ENCODE results near the gene ARHGAP45.

ARHGAP45 gene

DNA sequence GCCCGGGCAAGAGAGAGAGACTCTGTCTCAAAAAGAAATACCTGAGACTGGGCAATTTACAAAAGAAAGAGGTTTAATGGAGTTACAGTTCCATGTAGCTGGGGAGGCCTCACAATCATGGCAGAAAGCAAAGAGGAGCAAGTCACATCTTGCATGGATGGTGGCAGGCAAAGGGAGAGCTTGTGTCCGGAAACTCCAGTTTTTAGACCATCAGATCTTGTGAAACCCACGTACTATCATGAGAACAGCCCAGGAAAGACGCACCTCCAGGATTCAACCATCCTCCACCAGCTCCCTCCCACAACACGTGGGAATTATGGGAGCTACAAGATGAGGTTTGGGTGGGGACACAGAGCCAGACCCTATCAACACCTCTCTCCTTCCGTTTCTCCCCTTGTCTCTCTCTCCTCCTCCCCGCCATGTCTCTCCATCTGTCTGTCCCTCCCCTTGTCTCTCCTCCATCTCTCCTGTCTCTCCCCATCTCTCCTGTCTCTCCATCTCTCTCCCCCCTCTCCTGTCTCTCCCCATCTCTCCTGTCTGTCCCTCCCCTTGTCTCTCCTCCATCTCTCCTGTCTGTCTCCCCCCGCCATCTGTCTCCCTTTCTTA is 18.2 kb downstream of the ARHGAP45 start:
- in situ Hi-C loops (cut with MboI; ENCODE audit: low sequenced_read_pairs) = no loop called here

DNA sequence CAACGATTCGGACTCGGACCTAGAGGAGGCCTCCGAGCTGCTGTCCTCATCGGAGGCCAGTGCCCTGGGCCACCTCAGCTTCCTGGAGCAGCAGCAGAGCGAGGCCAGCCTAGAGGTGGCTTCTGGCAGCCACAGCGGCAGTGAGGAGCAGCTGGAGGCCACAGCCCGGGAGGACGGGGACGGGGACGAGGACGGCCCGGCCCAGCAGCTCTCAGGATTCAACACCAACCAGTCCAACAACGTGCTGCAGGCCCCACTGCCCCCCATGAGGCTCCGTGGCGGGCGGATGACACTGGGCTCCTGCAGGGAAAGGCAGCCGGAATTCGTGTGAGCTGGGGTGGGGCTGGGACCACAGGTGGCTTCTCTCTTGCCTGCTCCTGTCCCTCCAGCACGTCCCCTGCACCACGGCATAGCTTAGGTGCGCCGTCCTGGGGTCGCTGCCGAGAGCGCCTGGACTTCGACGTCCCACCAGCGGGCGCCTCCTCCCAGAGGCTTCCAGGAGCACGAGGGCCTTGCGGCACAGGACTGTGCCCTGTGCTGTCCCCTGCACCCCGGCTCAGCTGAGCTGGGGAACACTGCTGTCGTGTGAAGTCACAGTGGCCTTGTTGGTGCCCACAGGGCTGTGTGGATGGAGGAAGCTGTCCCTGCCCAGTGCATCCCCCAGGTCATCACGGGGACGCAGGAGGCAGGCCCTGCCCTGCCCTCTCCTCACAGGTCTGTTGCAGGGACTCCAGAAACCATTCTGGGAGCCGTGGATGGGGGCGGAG is 18.9 kb downstream of the ARHGAP45 start:
- in situ Hi-C loops (cut with MboI; ENCODE audit: low sequenced_read_pairs) = no loop called here

DNA sequence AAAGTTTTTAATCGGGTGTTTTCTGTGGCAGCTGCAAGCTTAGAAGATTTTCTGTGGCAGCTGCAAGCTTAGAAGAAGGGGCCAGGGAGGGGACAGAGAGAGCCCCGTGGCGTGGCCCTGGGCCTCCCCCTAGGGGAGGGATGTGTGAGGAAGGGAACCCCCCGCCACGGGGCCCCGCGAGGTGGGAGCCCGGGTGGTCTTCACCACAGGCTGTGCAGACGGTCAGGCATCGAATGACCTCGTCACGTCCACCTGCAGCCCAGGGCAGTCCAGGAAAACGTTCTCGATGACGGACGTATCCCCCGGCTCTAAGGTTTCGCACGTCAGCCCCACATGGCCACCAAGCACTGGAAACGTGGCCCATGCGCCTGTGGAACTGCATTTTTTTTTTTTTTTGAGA is 19.6 kb downstream of the ARHGAP45 start:
- in situ Hi-C loops (cut with MboI; ENCODE audit: low sequenced_read_pairs) = no loop called here

DNA sequence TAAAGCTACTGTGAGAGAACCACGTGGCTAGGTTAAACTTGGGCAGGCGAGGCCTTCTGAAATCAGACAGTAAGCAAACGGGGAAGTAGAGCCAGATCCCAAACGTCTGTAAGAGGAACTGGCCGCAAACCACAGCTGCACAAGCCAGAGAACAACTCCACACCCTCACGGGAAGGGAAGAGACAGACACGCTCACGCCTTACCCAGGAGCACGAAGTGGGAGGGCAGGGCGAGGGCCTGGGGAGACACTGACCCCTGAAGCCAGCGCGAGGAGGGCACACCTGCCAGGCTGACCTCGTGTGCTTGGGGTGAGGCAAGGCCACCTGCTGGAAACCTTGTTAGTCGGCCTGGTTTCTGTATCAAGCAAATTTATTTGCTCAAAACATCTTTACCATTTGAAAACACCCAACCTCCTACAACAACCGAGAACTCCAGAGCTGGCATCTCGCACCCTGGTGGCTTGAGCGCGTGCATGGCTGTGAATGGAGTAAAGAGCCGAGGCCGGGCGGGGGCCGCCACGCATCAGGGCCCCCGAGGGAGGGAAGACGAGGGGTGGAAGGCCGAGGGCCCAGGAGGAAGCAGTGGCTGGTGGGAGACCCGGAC is 20.9 kb downstream of the ARHGAP45 start:
- in situ Hi-C loops (cut with MboI; ENCODE audit: low sequenced_read_pairs) = no loop called here

DNA sequence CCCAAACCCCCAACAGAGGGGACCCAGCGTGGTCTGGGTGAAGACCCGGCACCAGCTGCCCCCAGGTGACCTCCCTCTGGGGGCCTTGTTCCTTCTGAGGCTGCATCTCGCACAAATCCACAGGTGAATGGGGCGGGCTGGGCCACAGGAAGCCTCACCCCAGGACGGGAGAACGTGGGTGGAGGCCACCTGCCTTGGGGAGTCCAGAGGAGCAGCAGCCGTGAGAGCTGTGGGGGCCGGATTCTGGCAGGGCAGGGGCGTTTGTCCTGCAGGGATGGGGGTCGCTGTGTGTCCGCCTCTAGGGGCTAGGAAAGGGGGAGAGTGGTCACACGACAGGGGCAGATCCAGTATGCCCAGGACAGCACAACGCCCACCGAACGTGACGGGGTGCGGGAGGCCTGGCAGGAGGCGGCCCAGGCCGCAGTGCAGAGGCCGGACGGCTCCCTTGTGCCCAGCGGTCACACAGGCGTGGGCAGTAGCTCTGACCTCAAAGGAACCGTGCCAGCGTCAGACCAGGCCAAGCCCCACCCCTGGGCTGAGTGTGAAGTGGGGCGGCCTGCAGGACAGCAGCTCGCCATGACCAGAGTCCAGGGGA is 21.5 kb downstream of the ARHGAP45 start:
- in situ Hi-C loops (cut with MboI; ENCODE audit: low sequenced_read_pairs) = no loop called here

DNA sequence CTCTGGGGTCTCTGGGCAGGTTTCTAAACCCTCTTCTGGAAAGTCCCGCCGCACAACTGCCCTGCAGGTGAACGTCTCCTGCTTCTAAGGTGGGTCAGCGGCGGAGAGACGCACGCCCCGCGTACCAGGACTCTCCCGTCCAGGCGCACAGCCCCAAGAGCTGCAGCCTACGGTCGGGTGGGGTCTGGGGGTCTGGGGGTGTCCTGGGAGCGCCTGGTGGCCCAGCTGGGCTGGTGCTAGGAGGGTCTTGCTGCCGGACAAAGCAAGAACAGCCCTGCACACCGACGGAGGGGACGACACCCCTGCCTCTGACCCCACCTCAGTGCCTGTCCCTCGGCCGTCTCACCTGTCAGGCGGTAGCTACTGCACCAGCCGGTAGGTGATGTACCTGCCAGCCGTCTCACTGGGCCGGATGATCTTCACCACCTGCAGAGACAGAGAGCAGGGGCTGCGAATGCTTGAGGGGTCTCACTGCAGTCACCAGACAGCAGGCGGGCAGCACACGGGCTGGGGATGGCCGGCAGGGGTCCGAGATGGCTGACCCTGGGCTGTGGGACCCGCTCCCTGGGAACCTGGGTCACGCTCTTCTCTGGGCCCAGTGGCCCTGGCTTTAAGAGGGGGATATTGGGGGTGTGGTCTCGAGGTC is 22.3 kb downstream of the ARHGAP45 start:
- in situ Hi-C loops (cut with MboI; ENCODE audit: low sequenced_read_pairs) = no loop called here

DNA sequence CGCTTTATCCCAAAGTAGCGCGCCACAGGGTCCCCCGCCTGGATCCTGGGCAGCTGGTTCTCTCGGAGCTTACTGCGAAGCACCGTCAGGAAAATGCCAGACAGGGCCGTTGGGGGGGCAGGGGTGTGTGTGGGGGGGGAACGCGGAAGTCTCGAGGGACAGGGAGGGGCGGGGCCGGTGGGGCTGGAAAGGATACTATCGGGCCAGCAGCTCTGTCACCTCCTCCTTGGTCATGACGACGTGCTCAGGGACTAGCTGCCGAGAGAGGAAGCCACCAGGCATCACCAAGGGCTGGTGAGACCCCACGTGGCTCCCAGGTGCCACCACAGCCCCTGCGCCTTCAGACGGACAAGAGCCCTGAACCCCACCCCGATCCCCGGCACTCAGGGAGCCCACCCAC is 22.9 kb downstream of the ARHGAP45 start:
- in situ Hi-C loops (cut with MboI; ENCODE audit: low sequenced_read_pairs) = no loop called here

DNA sequence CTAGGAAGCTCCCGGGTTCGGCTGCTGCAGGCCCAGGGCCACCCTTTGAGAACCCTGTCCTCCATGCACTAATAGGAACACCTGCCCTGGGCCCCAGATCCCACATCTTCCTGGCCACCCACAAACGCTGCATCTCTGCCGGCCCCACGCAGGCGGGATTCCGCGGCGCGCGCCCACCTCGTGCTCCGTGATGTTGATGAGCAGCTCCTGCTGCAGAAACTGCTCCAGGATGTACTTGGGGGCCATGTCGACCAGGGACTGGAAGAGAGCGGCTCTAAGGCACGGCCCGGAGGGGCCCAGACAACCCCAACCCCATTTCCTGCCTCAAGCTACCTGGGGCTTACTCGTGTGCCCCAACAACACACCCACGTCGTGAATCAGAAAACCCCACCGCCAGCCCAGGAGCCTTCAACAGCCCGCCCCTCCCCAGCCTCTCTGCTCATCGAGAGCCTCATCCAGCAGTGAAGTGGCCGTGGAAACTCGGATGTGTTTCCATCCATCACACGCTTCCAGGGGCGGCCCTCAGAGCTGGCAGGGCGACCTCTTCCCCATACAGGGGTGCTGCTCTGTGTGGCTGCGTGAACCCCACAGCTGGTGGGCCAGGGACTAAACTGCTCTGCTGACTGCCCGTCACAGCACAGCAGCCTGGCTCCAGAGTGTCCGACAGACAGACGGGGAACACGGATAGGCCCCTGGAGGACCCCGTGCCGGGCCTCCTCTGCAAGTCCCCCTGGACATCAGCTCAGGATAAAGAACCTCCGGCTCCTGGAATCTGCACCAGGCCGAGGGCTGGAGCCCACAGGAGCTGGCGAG is 24.0 kb downstream of the ARHGAP45 start:
- in situ Hi-C loops (cut with MboI; ENCODE audit: low sequenced_read_pairs) = no loop called here

DNA sequence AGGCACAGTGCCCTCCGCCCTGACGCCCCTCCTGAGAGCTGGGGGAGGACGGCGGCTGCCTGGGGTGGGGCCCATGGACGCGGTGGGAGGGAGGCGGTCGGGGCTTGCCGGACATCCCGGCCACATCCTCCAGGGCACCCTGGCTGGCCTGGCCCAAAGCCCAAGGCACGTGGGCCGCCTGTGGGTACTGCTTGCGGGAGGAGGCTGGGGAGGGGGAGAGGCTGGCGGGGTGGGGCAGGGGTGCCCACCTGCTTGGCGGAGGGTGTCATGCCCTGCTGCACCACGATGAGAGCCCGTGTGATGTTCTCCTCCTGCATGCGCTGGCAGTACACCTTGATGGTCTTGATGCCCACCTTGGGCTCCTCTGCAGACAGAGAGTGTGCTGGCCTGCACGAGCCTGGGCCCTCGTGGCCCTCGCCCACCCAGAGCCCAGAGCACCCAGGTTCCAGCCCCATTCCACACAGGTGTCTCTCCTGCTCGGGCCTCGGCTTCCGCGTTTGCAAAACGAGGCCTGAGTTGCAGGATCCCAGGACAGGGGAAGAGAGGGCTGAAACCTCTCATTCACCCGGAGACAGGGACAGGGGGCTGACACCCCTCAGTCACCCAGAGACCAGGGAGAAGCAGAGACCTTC is 24.7 kb downstream of the ARHGAP45 start:
- in situ Hi-C loops (cut with MboI; ENCODE audit: low sequenced_read_pairs) = no loop called here

DNA sequence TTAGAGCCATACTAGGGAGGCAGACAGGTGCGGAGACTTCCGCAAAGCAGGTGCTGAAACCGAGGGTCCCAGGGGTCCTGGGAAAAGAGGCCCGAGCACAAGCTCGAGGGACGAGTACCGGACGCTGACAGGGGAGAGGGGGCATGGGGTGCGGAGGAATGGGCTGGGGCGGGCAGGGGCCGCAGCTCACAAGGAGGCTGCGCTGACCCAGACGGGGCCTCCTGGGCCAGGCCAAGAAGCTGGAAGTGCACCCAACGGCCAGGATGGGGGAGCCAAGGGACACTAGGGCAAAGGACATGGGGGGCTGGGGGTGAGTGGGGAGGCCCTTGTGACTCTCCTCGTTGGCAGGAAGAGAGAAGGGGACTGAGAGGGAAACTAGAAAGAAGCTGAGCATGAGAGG is 26.4 kb downstream of the ARHGAP45 start:
- in situ Hi-C loops (cut with MboI; ENCODE audit: low sequenced_read_pairs) = no loop called here

DNA sequence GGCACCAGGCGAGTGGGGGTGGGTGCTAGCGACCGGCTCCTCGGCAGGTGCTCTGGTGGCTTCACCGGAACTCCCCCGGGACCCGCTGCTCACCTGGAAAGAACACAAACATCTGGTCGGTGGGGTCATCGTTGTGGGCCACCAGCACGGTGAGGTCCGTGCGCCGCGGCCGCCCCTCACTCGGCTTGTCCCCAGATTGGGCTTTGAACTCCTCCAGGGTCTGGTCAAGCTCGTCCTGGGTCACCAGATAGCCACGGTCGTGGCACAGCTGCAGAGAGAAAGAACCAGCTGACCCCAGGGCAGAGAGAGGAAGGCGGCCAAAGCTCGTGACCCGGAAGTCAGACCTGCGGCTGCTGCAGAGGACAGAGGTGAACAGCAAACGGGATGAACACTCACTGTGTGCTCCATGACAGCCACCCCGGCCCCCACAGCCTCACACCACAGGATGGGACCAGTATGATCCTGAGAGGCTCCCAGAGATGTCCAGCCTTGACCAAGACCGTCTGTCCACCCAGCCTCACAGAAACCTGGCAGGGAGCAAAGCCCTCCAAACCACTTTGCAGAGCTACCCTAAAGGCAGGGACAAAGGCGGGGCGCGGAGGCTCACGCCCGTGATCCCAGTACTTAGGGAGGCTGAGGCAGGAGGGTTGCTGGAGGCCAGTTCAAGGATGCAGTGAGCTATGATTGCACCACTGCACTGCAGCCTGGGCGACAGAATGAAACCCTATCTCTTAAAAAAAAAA is 27.0 kb downstream of the ARHGAP45 start:
- in situ Hi-C loops (cut with MboI; ENCODE audit: low sequenced_read_pairs) = no loop called here

DNA sequence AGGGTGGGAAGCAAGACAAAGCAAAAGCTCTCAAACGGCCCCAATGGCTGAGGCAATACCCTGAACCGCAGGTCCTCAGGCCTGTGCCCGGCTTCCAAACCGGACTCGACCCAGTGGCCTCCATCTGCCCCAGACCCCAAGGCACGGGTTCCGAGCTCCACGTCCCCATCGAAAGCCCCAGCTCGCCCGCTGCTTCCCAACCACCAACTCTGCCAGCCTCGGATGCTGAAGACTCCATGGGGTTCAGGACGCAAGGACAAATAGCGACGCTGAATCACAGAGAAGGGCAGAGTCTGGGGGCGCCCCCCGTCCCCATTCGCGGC is 27.6 kb downstream of the ARHGAP45 start:
- in situ Hi-C loops (cut with MboI; ENCODE audit: low sequenced_read_pairs) = no loop called here

DNA sequence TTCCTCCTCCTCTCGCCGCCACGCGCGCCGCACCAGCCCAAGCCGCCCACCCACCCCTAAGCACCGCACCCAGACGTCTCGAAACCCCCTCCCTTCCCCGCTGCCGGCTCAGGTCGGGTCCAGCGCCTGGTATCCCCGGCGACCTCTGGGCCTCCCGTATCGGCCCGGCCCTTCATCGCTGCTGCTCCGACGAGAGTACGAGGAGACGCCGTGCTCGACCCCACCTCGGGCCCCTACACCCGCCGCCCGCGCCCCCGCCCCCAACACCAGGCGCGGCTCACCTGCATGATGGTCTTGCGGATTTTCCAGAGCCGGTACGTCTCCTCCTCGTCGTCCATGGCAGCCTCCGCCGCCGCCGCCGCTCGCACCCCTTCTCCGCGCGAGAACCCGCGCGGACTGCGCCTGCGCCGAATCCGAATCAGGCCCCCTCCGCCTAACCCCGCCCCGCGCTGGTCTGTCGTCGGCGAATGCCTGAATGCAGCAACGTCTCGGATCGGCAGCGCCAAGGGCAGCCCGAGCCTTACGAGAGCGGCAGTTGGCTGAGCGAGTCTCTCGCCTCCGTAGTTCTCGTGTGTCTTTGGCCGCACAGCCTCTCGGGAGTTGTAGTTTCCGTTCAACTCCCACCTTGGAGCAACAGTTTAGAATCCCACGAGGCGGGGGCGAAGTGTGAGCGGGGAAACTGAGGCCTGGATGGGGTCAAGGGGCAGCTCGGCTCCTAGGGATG is 28.2 kb downstream of the ARHGAP45 start, which contains the start of gene POLR2E:
TSS of gene POLR2E (minus strand) at position 398 of the 724 bp plus-strand sequence. CDS start at position 338, 60 bp downstream.
- in situ Hi-C loops (cut with MboI; ENCODE audit: low sequenced_read_pairs) = no loop called here

DNA sequence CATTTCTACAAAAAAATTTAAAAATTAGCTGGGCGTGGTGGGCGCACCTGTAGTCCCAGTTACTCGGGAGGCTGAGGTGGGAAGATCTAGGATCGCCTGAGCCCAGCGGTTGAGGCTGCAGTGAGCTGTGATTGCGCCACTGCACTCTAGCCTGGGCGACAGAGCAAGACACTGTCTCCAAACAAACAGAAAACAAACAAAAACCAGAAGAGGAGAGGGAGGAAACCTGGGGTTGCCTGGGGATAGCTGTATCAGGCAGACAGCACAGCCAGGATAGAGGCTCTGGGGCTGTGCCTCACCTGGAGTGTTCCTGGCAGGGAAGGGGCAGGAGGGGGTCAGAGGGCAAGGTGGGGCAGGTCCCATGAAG is 30.8 kb downstream of the ARHGAP45 start:
- in situ Hi-C loops (cut with MboI; ENCODE audit: low sequenced_read_pairs) = no loop called here

DNA sequence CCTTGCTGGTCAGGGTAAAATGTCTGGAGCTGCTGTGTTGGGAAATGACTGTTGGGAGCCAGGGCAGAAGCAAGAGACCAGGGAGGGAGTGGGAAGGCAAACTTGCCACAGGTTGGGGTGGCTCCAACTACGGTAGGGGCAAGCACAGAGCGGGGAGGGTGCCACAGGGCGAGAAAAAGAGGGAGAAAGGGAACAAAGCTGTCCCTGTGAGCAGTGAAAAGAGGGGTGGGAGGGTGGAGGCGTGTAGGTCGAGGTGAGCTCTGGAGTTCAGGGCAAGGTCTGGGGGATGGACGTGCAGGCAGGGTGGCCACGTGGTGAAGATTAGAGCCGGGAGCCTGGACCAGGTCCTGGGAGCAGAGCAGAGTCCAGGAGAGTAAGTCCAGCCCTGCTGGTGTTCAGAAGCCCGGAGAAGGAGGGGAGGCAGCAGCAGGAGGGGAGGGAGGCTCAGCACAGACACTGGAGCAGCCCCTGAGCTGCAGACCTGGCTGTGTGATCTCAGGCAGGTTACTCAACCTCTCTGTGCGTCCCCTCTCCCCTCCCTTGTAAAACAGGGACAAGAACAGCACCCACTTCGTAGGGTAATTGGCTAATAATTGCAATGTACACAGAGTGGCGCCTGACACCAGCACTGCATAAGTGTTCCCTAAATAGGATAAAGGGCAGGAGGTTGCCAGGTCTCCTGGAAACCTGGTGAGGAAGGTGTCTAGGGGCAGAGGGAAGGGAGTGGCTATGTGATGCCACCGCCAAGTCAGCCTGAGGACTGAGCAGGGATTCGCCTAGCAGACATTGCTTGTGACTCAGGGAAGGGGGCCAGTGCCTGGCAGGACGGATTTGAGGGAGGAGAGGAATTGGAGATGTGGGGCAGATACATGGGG is 31.4 kb downstream of the ARHGAP45 start:
- in situ Hi-C loops (cut with MboI; ENCODE audit: low sequenced_read_pairs) = no loop called here

DNA sequence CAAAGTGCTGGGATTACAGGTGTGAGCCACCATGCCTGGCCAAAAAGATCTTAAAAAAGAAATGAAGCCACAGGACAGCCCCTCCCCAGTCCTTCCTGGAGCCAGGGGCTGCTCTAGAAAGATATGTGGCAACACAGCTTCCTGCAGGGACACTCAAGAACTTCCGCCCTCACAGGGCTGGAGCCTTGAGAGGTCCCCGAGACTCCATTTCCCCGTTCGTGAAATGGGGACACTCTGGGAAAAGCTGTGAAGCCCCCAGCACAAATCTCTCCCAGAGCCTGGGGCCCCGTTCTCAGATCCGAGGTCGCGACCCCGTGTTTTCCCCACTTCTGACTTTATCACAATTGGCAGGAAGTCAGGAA is 34.4 kb downstream of the ARHGAP45 start:
- in situ Hi-C loops (cut with MboI; ENCODE audit: low sequenced_read_pairs) = no loop called here

DNA sequence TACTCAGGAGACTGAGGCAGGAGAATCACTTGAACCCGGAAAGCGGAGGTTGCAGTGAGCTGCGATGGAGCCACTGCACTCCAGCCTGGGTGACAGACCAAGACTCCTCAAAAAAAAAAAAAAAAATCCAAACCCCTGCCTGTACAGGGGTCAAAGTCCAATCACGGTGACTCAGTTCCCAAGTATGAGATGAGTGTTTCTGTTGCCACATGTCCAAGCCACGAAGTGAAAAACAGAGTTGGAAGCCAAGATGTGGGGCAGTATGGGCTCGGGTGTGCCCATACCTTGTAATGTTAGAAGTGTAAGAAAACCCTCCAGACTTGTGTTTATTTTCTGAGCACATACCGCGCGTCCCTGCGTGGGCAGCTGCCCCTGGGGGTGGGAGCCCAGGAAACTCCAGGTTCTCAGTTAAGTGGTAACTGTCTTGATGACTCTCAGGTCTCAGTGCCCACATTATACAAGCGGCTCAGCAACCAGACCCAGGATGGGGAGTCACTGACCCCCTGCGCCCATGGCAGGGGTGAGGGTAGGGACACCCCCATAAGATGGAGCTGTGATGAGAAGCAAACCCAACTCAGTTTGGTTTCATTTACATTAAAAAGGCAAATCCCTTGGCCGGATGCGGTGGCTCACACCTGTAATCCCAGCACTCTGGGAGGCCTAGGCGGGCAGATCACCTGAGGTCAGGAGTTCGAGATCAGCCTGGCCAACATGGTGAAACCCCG is 35.6 kb downstream of the ARHGAP45 start:
- in situ Hi-C loops (cut with MboI; ENCODE audit: low sequenced_read_pairs) = no loop called here
